Right lobe of liver (tissue), 6 donors: Measurements from ENCODE around the gene ANGPTL4. TPM values are rescaled to one million over a fixed set of nuclear protein-coding genes. Genes with fewer than 3 reads are reported as not detected.

Experiments used
- ATAC-seq, 4 donors: fragments of 200-7000 bp; cut with Tn5 transposase; one replicate each; pipeline ENCODE4 v1.9.1; 2020; ENCODE audit warnings: mild to moderate bottlenecking in 4 of 4, moderate library complexity in 4 of 4
- DNase-seq, 3 donors: peaks; one replicate each; pipeline ENCODE4 v3.0.0-alpha.2; 2020
- H3K27ac ChIP-seq, 3 donors: fragments of 200-600 bp; one replicate each; pipeline ENCODE4 v1.8.0; 2022
- H3K27me3 ChIP-seq, 2 donors: fragments of 200-600 bp; one replicate each; pipeline ENCODE4 v1.8.0; 2022
- H3K36me3 ChIP-seq, 4 donors: fragments of 200-600 bp; sonication (generic) in 1 of 4; one replicate each; pipeline versions ENCODE4 v1.5.1 to v1.8.0; 2017 to 2022; ENCODE audit warnings: control low read depth in 1 of 4
- H3K4me1 ChIP-seq, 4 donors: fragments of 200-600 bp; sonication (generic) in 1 of 4; one replicate each; pipeline versions ENCODE4 v1.5.1 to v1.8.0; 2017 to 2022; ENCODE audit warnings: control low read depth in 1 of 4
- H3K4me3 ChIP-seq, 3 donors: fragments of 200-600 bp; one replicate each; pipeline ENCODE4 v1.8.0; 2022
- H3K9me3 ChIP-seq, 4 donors: fragments of 200-600 bp; sonication (generic) in 1 of 4; one replicate each; pipeline versions ENCODE4 v1.5.1 to v1.8.0; 2017 to 2022; ENCODE audit warnings: control low read depth in 1 of 4
- POLR2A ChIP-seq: fragments of 450-650 bp; IDR thresholded peaks from one replicate; pipeline ENCODE4 v1.6.1; 2017; ENCODE audit warnings: antibody characterized with exemption, mild to moderate bottlenecking
- WGBS: methylation state at CpG from one replicate; pipeline ENCODE4 v1.1.6; 2018; ENCODE audit warnings: low coverage, low lambda C conversion rate; ENCODE audit not compliant: insufficient coverage; ENCODE audit errors: missing lambda C conversion rate; 5-methylcytosine and 5-hydroxymethylcytosine counted together
- intact Hi-C, 2 donors: fragments of 100-400 bp; cut with DNase I; formaldehyde crosslinking; loops; one replicate each; pipeline versions ENCODE4 v1.11.2 to v1.14.1; 2022
- total RNA-seq, 6 experiments: library from RNA; depleted of rRNA in 2 of 6; stranded (reverse); fragments of >200 nt in 2 of 6; fragmentation: NEBNext Ultra II Directional in 3 of 6; extraction: Animal tissue kit (Norgen Biotek cat#: 25700) in 3 of 6; gene quantifications; one replicate each; pipeline versions ENCODE4 v1.1.0 to v1.2.4, GENCODE V29; 2016 to 2023
- TF ChIP-seq, protein P1 (sequence below), 4 donors: fragments of 200-600 bp in 3 of 4; fragments of 450-650 bp in 1 of 4; IDR thresholded peaks; one replicate each; pipeline versions ENCODE4 v1.5.1 to v1.8.0; 2016 to 2022; ENCODE audit warnings: antibody characterized with exemption in 4 of 4, mild to moderate bottlenecking in 2 of 4
- donor health status: DM: no; HTN: yes; CAD: no.
- donor health status: DM: no; HTN: no; CAD: no.
- donor health status: DM: no; HTN: no; CAD: no.
- donor health status: DM: no; HTN: yes; CAD: no.
- donor health status: DM: no; HTN: yes; CAD: no.

Gene ANGPTL4
- total RNA-seq, 6 experiments from 2014 or later = 2.3 to 204 (median 125) TPM

DNA sequence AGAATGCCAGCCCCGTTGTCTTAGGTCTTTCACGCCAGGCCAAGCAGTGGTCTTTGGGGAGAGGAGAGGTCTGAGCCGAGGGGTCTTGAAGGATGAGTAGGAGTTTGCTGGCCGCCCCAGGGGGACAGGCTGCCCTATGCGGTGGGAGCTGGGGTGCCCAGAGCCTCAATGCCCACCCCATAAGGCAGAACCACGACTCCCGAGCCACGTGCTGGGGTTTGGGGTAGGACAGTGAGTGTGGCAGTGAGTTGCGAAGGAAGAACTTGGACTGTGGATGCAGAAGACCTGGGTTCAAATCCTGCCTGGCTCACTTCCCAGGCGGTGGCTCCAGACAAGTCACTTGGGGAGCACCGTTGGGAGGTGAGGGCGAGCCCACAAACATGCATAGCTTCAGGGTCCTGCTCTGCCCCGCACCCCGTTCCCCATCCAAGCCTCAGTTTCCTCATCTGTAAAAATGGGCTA is 31.7 kb downstream of the ANGPTL4 start:
- TF ChIP-seq, protein P1, sequence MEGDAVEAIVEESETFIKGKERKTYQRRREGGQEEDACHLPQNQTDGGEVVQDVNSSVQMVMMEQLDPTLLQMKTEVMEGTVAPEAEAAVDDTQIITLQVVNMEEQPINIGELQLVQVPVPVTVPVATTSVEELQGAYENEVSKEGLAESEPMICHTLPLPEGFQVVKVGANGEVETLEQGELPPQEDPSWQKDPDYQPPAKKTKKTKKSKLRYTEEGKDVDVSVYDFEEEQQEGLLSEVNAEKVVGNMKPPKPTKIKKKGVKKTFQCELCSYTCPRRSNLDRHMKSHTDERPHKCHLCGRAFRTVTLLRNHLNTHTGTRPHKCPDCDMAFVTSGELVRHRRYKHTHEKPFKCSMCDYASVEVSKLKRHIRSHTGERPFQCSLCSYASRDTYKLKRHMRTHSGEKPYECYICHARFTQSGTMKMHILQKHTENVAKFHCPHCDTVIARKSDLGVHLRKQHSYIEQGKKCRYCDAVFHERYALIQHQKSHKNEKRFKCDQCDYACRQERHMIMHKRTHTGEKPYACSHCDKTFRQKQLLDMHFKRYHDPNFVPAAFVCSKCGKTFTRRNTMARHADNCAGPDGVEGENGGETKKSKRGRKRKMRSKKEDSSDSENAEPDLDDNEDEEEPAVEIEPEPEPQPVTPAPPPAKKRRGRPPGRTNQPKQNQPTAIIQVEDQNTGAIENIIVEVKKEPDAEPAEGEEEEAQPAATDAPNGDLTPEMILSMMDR (IDR thresholded peaks at IDR 0.05) = no peak
- TF ChIP-seq POLR2A = no peak
- H3K9me3 ChIP-seq = no peaks in the 10 kb centered on the region
- no peak for DNase-seq
- H3K27ac ChIP-seq = peak overlapping the region in 1 of 3 donors; percentile 69
- H3K4me1 ChIP-seq = peaks cover 0 to 54% (median 28%) of the 10 kb centered on the region in 4 donors
- intact Hi-C loops = no loop called here
- H3K4me3 ChIP-seq = no peak overlapping the region
- ATAC-seq = no peak
- H3K27me3 ChIP-seq = no peaks in the 10 kb centered on the region
- WGBS = 94% methylated on average over 3 of the region's 14 CpGs
- H3K36me3 ChIP-seq = no peaks in the 10 kb centered on the region

- no peak for TF ChIP-seq POLR2A
- TF ChIP-seq, protein P1 (IDR thresholded peaks at IDR 0.05) = no peak
- ATAC-seq (no peak), DNase-seq (no peak)
- H3K36me3 ChIP-seq = no peaks in the 10 kb centered on the region
- H3K4me3 ChIP-seq = no peak overlapping the region
- intact Hi-C loops = no loop called here
- H3K27me3 ChIP-seq = no peaks in the 10 kb centered on the region
- H3K9me3 ChIP-seq = no peaks in the 10 kb centered on the region
- H3K27ac ChIP-seq = no peak overlapping the region
- 47% methylated on average over 7 of the region's 7 CpGs for WGBS
- peaks cover 0 to 50% (median 24%) of the 10 kb centered on the region in 4 donors for H3K4me1 ChIP-seq
Observed at GRCh38 chr19:8396185-8396562, 32.2 kb downstream of the ANGPTL4 start.

DNA sequence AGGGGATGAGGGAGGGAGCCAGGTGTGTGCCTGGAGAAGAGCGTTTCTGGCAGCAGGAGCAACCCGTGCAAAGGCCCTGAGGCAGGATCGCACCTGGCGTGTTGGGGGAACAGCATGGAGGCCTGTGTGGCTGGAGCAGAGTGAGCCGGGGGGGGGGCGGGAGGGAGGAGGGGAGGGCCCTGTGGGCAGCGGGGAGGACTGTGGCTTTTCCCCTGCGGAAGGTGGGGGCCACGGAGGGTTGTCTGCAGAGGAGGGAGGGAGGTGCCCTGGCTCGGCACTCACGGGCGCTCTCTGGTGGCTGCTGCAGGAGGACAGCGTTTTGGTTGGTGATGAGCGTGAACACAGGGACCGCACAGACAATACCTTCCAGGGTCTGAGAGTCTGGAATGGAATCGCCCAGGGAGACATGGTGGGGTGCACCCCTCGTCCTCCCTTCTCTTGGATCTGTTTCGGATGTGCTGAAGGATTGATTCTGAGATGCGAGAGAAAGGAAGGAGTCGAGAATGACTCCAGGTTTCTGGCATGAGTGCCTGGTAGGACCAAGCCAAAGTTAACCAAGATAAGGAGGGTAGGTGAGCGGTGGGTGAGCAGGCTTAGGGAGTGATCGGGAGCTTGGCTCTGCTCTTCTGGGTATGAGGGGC is 32.7 kb downstream of the ANGPTL4 start:
- no peak overlapping the region for H3K4me3 ChIP-seq
- peak in 2 of 3 donors; percentile 66 to 71 for DNase-seq
- H3K9me3 ChIP-seq = no peaks in the 10 kb centered on the region
- no peaks in the 10 kb centered on the region for H3K36me3 ChIP-seq
- ATAC-seq = peak; percentile 37 to 63 (median 45)
- 68% methylated on average over 17 of the region's 22 CpGs for WGBS
- TF ChIP-seq, protein P1 (IDR thresholded peaks at IDR 0.05) = peak; percentile 48 to 57 (median 53)
- no peak for TF ChIP-seq POLR2A
- intact Hi-C loops = no loop called here
- H3K4me1 ChIP-seq = peaks cover 0 to 45% (median 19%) of the 10 kb centered on the region in 4 donors
- no peak overlapping the region for H3K27ac ChIP-seq
- no peaks in the 10 kb centered on the region for H3K27me3 ChIP-seq

- Histone ChIP-seq H3K36me3 (peaks cover 0 to 6% (median 0%) of the 10 kb centered on the region in 4 donors), H3K27ac (no peak overlapping the region)
Observed at GRCh38 chr19:8397271-8397670, 33.3 kb downstream of the ANGPTL4 start.

More at GRCh38 chr19:8397271-8397670, 33.3 kb downstream of the ANGPTL4 start:
- intact Hi-C loops = no loop called here
- H3K4me1 ChIP-seq = peaks cover 0 to 39% (median 17%) of the 10 kb centered on the region in 4 donors
- H3K27me3 ChIP-seq = no peaks in the 10 kb centered on the region
- no peak for TF ChIP-seq POLR2A
- TF ChIP-seq, protein P1 (IDR thresholded peaks at IDR 0.05) = no peak
- DNase-seq (peak in 1 of 3 donors; percentile 43), ATAC-seq (no peak)
- H3K9me3 ChIP-seq = no peaks in the 10 kb centered on the region
- 52% methylated on average over 7 of the region's 7 CpGs for WGBS
- H3K4me3 ChIP-seq = no peak overlapping the region
